IPS-NIHi11 (cell line): ENCODE results near the gene RHBDL1.

Experiments
- DNase-seq: peaks from one replicate; pipeline ENCODE4 v3.0.0; 2012; ENCODE audit warnings: mixed read lengths, low spot score

Gene RHBDL1

DNA sequence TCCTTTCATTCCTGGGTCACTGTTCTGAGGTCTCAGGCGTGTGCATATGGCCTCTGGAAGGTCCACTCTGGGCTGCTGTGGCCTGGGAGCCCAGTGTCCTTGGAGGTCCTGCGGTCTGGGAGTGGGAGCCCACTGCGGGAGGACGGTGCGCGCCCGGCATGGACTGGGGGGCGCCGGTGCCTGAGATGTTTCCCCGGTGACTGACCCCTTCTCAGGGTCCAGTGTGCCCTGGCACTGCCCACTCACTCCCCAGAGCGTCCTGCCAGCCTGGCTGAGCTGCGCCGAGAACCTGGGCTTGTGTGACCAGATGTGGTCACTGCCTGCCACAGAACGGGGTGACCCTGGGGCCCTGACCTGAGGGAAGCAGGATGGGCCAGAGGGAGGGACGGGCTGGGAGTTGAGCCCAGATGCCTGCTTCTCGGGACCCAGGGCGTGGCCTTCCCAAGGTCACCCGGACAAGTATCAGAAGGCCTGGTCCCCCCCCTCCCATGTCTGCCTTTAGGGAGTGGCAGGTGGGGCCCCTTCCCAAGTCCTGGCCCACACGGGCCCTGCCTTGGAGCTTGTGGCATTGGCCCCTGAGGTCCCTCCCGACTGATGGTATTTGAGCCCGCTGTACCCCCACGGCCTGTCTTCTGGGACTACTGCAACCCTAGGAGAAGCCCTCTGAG lies 1.1 kb upstream of the RHBDL1 start:
- no peak for DNase-seq

DNA sequence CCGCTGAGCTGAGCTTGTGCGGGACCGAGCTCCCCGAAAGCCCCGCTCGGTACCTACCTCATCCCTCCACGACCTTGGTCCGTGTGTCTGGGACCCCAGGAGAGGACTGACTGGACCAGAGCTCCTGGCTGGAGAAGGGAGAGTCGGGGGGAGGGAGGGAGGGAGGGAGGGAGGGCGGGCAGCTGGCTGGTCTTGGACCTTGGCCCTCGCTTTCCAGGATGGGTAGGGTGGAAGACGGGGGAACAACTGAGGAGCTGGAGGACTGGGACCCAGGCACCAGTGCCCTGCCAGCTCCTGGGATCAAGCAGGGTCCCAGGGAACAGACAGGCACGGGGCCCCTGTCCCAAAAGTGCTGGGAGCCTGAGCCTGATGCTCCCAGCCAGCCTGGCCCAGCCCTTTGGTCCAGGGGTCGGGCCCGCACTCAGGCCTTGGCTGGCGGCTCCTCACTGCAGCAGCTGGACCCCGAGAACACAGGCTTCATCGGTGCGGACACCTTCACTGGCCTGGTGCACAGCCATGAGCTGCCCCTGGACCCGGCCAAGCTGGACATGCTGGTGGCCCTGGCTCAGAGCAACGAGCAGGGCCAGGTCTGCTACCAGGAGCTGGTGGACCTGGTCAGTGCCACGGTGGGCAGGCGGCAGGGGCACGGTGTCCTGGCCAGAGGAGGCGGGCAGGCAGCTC lies 553 bp downstream of the RHBDL1 start:
- DNase-seq = no peak

- no peak for DNase-seq
These were observed 1.1 kb downstream of the RHBDL1 start for GRCh38 chr16:676565-676902.

DNA sequence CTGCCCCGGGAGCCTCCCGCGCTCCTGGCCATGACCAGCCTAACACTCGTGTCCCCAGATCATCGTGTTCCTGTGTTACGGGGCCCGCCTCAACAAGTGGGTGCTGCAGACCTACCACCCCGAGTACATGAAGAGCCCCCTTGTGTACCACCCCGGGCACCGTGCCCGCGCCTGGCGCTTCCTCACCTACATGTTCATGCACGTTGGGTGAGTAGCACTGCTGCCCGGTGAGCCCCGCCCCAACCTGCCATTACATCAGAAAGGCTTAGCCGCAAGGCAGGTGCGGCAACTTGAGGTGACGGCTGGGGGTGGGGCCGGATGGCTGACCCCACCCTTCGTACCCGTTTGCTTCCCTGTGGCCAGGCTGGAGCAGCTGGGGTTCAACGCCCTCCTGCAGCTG lies 1.4 kb downstream of the RHBDL1 start:
- DNase-seq = no peak

DNA sequence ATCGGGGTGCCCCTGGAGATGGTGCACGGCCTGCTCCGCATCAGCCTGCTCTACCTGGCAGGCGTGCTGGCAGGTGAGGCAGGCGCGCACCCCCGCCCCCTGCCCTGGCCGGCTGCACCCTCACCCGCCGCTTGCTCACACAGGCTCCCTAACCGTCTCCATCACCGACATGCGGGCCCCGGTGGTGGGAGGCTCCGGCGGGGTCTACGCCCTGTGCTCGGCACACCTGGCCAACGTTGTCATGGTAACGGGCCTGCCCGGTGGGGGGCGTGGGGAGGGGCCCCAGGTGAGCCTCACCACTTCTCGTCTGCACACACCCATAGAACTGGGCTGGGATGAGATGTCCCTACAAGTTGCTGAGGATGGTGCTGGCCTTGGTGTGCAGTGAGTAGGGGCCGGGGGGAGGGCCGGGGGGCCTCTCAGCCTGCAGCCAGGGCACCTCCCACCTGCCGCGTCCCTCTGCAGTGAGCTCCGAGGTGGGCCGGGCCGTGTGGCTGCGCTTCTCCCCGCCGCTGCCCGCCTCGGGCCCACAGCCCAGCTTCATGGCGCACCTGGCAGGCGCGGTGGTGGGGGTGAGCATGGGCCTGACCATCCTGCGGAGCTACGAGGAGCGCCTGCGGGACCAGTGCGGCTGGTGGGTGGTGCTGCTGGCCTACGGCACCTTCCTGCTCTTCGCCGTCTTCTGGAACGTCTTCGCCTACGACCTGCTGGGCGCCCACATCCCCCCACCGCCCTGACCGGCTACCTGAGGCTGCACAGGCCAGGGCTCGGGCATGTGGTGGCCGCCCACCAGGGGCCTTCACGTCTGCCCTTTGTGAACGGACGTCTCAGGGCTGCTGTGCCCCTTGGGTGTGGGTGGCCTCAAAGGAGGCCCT lies 2.1 kb downstream of the RHBDL1 start:
- DNase-seq = no peak

DNA sequence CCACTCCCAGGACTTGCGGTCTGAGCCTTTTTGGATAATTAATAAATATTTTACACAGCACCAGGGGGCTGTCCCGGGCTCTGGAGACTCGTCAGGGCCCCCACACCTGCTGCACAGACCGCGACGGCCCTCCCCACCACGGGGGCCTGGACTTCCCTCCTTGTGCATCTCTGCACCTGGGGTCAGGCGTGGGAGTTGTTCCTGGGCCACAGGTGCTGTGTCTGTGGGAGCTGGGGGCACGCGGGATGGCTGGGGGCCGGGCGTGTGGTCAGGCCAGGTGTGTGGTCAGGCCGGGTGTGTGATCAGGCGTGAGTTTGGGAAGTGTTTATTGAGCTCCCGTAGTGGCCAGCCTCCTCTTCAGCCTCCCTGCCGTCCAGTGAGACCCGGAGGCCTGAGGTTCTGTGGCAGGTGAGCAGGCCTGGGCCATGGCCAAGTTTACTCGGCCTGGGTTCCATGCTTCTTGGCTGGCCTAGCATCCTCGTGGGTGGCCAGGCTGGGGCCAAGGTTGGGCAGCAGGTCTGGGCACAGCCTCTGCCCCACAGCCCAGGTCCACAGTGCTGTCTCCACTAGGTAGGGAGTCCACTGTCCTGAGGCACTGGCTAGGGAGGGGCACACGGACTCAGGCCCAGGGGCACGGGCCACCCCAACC lies 2.9 kb downstream of the RHBDL1 start:
- DNase-seq = no peak

DNA sequence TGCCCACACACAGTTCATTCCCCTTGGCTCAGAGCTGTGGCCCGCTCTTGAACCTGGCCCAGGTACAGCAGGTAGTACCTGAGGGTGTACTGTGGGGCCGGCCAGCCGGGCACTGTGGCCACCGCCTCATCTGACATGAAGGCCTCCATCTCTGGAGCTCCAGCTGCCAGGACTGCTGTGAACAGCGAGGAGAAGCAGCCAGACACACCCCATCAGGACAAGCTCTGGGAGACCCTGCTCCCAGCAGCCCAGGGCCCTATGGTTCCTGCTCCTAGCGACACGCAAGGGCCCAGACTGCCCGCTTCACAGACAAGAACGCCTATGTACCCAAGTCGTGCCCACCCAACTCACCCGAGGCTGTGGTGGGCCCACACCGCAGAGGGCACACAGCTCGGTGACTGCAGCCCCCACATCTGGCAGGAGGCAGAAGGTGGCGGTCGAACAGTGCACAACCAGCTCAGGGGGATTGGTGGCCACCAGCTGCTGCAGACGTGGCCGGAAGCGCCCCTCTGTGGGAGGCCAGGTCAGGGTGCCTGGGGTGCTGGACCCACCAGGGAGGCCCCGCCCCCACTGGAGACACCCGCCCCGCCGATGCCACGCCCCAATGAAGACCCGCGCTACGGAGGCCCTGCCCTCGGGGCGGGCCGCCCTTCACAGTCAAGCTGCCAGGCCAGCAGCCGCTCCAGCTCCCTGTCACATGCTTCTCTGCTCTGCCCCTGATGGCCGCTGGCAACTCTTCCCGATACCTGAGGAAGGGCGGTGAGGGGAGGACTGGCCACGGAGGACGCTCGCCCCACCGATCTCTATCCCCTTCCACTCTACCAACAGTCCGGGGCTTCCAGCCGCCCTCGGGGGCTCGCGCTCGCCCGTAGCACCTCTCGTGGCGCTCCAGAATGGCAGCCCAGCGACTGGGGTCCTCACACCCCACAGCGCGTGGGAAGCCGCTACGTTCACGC lies 3.7 kb downstream of the RHBDL1 start:
- peak; percentile 73 for DNase-seq

GRCh38 chr16:679814-680624 lies 4.5 kb downstream of the RHBDL1 start, which contains the start of gene STUB1:
Gene STUB1 (plus strand): TSS chr16:680410. CDS start chr16:680526, 116 bp downstream.
- peak; percentile 82 for DNase-seq

GRCh38 chr16:680625-680945 lies 5.1 kb downstream of the RHBDL1 start:
- no peak for DNase-seq

- DNase-seq = no peak
These were observed 5.7 kb downstream of the RHBDL1 start for GRCh38 chr16:680967-681745.

DNA sequence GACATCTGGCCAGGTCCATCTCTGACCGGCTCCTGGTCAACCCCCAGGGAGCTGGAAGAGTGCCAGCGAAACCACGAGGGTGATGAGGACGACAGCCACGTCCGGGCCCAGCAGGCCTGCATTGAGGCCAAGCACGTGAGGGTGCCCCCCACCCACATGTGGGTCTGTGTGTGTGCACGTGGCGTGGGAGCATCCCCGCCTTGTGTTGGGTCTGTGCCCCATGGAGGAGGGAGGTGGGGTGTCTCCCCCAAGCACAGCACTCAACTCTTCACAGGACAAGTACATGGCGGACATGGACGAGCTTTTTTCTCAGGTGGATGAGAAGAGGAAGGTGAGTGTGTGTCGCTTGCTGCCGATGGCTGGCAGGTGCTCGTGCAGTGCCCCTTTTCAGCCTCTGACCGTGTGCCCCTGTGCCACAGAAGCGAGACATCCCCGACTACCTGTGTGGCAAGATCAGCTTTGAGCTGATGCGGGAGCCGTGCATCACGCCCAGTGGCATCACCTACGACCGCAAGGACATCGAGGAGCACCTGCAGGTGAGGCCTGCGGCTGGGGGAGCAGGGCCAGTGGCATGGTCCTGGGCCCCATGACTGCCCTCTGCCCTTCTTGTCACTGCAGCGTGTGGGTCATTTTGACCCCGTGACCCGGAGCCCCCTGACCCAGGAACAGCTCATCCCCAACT lies 6.4 kb downstream of the RHBDL1 start:
- DNase-seq = no peak

- no peak for DNase-seq
These were observed 7.3 kb downstream of the RHBDL1 start for GRCh38 chr16:682493-683395.

GRCh38 chr16:683396-684070 lies 8.1 kb downstream of the RHBDL1 start:
- DNase-seq = no peak

GRCh38 chr16:684071-684794 lies 8.8 kb downstream of the RHBDL1 start, which contains the start of gene JMJD8:
Gene JMJD8 (minus strand): TSS chr16:684334. CDS start chr16:684319, 15 bp downstream.
- DNase-seq = peak; percentile 92

- no peak for DNase-seq
These were observed 9.7 kb downstream of the RHBDL1 start for GRCh38 chr16:684961-685696.

DNA sequence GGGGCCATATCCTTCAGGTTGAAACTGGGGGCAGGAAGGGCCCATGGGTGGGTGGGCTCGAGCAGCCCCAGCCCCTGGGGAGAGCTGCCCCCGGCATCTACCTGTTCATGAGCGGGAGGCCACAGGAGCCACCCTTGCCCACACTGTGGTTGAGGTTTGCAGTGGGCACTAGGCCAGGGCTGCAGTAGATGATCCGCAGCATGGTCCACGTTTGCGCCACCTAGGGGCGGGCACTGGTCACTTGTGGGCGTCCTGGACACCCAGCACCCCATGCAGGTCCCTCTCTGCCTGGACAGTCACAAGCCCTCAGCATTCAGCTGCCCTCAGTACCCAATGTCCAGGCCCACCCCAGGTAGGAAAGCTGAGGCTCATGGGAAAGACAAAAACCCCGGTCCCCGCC lies 10.5 kb downstream of the RHBDL1 start:
- DNase-seq = peak; percentile 54
